HG03103 (cell line): ENCODE measurements around the gene OSBPL2.

Experiments used
- ATAC-seq: cut with Tn5 transposase; IDR thresholded peaks from one replicate; pipeline ENCODE4 v1.9.1; 2021; ENCODE audit warnings: low read depth; ENCODE audit not compliant: unreplicated experiment

Gene OSBPL2

GRCh38 chr20:62308102-62308822 is 69.9 kb downstream of the OSBPL2 start:
- no peak for ATAC-seq

- no peak for ATAC-seq
These were observed 71.0 kb downstream of the OSBPL2 start for GRCh38 chr20:62309198-62309944.

DNA sequence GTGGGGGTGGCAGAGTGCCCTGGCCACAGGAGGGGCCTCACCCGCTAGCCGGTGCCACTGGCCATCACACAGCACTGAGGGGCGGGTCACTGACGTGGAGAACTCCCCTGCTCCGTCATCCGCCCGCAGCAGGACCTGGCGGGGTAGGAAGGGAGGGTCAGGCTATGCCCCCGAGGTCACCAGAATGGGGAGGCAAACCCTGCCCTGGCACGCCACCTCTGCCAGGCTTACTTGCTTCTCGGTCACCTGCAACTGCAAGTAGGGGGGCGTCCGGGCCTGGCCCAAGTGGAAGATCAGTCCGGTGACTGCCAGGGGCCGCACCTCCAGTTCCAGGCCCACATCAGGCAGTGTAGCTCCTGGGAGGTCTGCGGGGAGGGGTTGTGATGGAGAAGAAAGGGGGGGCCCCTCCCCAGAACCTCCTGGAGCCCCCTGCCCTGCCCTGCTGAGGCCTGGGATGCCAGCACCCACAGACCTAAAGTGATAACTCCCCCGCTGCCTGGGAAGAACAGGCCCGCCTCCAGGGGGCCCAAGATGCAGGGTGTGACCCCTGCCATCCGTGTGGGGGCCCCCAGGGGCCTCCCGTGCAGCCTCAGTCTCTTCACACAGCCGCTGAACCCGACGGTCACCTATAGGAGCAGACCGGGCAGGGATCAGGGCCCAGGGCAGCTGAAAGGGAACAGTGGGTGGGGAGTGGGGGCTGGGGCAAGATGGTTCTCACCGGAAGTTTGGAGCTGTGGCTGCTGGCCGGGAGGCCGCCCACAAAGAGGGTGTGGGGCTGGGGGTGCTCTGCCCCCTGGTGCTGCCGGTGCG is 71.8 kb downstream of the OSBPL2 start:
- ATAC-seq, result no peak

DNA sequence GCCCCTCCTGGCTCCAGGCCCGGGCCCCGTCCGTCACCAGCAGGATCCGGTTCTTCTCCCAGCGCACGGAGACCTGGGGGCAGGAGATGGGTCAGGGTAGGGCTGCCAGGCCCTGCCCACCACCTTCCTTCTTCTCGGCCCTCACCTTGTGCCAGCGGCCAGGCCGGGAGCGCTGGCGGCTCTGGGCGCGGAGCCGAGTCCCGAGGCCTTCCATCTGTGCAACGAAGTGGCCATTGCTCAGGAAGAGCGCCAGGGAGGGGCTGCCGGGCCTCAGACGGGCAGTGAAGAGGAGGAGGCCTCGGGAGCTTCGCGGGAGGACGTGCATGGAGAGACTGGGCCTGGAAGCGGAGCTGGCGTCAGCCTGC is 72.4 kb downstream of the OSBPL2 start:
- ATAC-seq, result no peak

GRCh38 chr20:62311150-62311549 is 72.8 kb downstream of the OSBPL2 start:
- no peak for ATAC-seq

GRCh38 chr20:62311832-62312661 is 73.7 kb downstream of the OSBPL2 start:
- ATAC-seq, result no peak

DNA sequence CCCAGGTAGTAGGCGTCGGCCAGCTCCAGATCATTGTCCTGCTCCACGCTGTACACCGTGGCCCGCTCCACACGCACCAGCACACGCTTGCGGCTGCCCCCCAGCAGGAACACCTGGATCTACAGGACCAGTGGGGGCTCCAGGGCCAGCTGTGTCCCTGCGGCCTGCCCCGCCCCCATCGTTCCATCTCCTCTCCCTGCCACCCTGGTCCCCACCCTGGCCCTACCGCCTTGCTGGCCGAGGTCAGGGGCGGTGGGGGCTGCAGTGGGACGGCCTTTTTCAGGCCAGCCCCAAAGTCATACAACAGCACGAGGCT is 74.3 kb downstream of the OSBPL2 start:
- no peak for ATAC-seq

DNA sequence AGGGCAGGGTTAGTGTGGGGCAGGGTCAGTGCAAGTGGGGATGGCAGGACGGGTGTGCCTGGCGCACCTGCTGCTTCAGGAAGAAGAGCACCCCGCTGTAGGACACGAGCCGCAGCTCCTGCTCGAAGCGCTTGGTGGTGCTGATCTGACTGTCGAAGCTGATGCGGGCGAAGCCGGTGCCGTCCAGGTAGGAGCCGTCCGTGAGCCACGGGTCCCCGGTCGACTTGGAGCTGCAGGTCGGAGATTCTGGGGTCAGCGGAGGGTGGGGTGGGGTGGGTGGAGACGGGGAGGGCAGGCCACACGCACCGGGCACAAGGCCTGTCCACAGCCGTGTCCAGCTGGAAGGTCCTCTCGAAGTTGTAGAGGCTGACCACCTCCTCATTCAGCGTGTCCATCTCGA is 74.7 kb downstream of the OSBPL2 start:
- ATAC-seq, result no peak

GRCh38 chr20:62313460-62314338 is 75.4 kb downstream of the OSBPL2 start:
- no peak for ATAC-seq

DNA sequence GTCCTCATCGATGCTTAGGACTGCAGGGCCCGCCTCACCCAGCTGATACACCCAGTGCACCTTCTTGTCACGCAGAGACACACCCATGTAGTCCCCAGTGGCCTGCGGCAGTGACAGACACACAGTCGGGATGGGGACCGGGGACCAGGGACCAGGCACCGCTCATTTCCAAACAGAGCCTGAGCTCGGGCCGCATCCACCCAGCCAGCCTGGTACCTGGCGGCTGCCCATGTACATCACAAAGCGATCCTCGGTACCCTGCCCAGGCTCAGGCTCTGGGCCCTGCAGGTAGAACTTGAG is 76.0 kb downstream of the OSBPL2 start:
- no peak for ATAC-seq

GRCh38 chr20:62314711-62315302 is 76.5 kb downstream of the OSBPL2 start:
- ATAC-seq, result no peak

GRCh38 chr20:62315773-62316172 is 77.5 kb downstream of the OSBPL2 start:
- ATAC-seq, result no peak

DNA sequence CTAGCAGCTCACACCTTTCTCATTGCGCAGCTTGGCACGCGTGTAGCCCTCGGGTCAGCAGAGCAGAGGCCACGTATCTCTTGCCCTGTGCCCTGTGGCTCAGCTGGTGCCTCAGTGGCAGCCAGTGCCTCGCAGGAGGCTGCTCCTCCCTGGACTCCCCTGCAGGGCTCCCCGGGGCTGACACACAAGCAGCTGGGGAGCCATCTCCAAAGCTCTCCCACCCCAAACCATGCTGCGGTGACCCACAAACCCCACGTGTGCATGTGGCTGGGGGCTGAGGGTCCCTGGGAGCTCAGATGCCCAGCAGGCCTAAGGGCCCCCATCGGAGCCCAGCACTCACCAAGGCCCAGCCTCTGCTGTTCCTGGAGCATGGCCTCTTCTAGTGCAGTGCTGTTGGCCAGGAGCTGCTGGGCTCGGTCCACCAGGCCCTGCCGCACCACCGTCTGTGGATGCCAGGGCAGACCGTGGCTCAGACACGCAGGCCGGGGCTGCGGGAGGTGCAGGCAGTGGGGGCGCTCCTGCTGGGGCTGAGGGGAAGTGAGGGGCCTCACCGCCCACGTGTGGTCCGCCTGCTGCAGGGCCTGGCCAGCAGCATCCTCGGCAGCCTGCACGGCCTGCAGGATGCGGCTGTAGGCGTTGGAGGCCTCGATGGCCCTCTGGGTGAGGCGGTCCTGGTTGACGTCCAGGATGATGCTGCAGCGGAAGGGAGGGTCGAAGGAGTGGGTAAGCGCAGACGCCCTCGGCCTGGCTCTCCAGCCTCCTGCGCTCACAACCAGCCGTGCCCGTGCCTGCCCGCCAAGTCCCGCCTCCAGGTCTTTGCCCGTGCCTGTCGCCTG is 78.2 kb downstream of the OSBPL2 start:
- no peak for ATAC-seq

DNA sequence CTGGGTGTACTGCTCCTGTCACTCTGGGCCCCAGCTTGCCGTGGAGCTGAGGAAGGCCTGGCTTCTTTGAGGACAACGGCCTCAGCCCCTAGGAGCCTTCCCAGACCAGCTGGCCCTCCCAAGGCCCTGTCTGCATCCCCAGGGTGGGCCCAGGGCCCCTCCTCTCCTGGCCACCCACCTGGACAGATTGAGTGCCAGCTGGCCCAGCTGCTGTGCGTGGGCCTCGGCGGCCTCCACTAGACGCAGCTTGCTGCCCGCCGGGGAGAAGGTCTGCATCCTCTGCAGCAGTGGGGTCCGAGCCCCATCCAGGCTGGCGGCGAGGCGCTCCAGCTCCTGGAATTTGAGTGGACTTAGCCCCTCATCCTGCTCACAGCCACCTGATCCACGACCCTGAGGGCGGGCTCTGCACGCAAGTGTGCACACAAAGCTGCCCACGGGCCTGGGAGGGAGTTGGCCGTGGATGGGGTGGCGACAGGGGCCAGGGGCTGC is 78.9 kb downstream of the OSBPL2 start:
- no peak for ATAC-seq

DNA sequence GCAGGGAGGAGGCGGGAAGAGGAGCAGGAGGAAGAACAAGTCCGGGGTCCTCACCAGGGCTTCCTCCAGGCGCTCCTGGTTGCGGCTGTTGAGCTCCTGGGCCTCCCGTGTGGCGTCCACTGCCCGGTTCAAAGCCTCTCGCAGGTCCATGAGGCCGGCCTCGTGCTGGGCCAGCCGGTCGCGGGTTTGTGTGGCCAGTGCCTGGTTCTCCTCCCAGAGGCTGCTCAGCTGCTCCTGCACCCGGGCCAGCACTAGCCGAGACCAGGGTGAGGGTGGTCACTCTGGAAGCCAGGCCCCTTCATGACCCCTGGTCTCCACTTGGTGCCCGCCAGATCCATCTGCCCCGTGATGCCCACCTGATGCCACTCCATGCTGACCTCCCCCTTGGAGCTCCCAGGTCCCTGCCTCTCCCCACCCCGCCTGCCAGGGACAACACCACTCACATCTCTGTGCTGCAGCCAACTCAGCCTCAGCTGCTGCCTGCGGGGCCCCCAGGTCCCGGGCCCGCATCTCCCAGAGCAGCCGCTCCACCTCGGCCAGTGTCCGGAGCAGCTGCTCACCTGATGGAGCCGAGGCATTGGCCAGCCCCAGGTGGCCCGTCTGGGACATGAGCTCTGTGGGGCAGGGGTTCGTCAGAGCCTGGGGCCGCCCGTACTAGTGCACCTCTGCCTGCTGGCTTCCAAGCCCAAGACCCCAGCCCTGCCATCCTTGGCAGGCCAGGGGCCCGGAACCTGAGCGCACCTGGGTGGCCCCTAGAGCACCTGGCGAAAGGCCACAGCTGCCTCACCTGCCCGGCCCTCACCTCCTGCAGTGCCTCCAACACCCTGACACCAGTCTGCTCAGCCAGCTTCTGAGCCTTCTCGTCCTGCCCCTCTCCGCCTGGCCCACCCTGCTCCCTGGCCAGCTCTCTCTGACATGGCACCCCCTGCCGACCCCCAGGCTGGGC is 80.4 kb downstream of the OSBPL2 start:
- ATAC-seq, result no peak

DNA sequence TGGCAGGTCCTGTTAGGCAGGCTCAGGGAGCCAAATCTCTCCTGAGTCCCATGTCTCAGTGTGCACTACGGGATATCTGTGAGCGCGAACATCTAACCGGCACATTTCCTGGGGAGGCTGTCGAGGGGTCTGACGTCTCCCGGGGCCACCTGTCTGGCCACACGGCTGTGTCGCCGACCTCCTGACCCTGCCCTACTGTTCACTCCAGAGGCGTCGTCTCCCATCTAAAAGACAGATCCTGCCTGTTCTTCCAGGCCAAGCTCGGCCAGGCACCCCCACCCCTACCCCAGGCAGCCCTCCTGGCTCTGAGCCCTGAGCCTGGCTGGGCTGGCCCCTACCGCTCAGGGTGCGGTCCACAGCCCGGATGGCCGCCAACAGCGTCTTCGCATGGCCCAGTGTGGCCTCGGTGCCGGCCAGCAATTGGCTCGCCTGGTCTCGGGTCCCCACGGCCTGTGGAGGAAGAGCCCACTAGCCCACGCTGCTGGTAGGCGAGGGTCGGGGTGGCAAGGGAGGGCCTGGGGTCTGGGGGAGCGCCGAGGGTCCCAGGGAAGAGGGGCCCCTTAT is 81.1 kb downstream of the OSBPL2 start:
- ATAC-seq, result no peak
